ENCODE results near the gene LDLR. TPM values are rescaled to one million over a fixed set of nuclear protein-coding genes. Genes with fewer than 3 reads are reported as not detected.
"Not testable (repeated sequence)": the region's sequence is repeated elsewhere in the genome, so short reads cannot be mapped to it uniquely, and the experiment has no call there.

Gene LDLR
- total RNA-seq, 2 donors from 2014 or later: 61.0 to 101 TPM

GRCh38 chr19:11177592-11177991 is 88.3 kb downstream of the LDLR start:
- DNase-seq: no peak
- H3K36me3 Mint-ChIP-seq (ENCODE audit: low read depth): peaks cover 59% of the 10 kb centered on the region
- Histone ChIP-seq H3K9me3 (ENCODE audit: control insufficient read depth, low read length) (no peaks in the 10 kb centered on the region), H3K36me3 (ENCODE audit: control insufficient read depth, insufficient read depth, low read length) (peaks cover 31% of the 10 kb centered on the region), H3K9ac (ENCODE audit: extremely low read depth, low read length, poor library complexity, severe bottlenecking) (no peak overlapping the region), H3K27me3 (ENCODE audit: control insufficient read depth, insufficient read depth, low read length, poor library complexity, severe bottlenecking) (no peaks in the 10 kb centered on the region), H3K27ac (ENCODE audit: low read depth, low read length) (no peak overlapping the region), H3K4me1 (ENCODE audit: control insufficient read depth, insufficient read depth, low read length) (no peaks in the 10 kb centered on the region), H3K4me3 (ENCODE audit: low read length) (no peak overlapping the region)
- no peak overlapping the region for H3K4me3 Mint-ChIP-seq
- no peak overlapping the region for H3K27ac Mint-ChIP-seq
- WGBS, 2 experiments (ENCODE audit: insufficient coverage in 1 of 2, insufficient read length in 1 of 2): 90 to 94% methylated on average over 9 of the region's 9 CpGs
- TF ChIP-seq CTCF (conservative IDR thresholded peaks at IDR 0.05): no peak
- no peaks in the 10 kb centered on the region for H3K9me3 Mint-ChIP-seq
- H3K27me3 Mint-ChIP-seq (ENCODE audit: insufficient read depth): no peaks in the 10 kb centered on the region
- no peaks in the 10 kb centered on the region for H3K4me1 Mint-ChIP-seq

DNA sequence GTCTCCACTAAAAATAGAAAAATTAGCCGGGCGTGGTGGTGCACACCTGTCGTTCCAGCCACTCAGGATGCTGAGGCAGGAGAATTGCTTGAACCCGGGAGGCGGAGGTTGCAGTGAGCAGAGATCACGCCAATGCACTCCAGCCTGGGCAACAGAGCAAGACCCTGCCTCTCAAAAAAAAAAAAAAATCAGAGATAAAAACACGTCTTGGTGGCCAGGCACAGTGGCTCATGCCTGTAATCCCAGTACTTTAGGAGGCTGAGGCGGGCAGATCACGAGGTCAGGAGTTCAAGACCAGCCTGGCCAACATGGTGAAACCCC is 89.8 kb downstream of the LDLR start:
- not testable (repeated sequence) for H3K9me3 ChIP-seq (ENCODE audit: control insufficient read depth, low read length); DNase-seq; H3K9ac ChIP-seq (ENCODE audit: extremely low read depth, low read length, poor library complexity, severe bottlenecking); H3K4me1 ChIP-seq (ENCODE audit: control insufficient read depth, insufficient read depth, low read length); H3K27me3 Mint-ChIP-seq (ENCODE audit: insufficient read depth); H3K4me3 ChIP-seq (ENCODE audit: low read length); H3K4me3 Mint-ChIP-seq; H3K9me3 Mint-ChIP-seq; H3K27me3 ChIP-seq (ENCODE audit: control insufficient read depth, insufficient read depth, low read length, poor library complexity, severe bottlenecking); H3K27ac Mint-ChIP-seq; H3K27ac ChIP-seq (ENCODE audit: low read depth, low read length); H3K4me1 Mint-ChIP-seq
- 88 to 94% methylated on average over 7 to 8 of the region's 9 CpGs for WGBS, 2 experiments (ENCODE audit: insufficient coverage in 1 of 2, insufficient read length in 1 of 2)
- peaks cover 27% of the 10 kb centered on the region for H3K36me3 ChIP-seq (ENCODE audit: control insufficient read depth, insufficient read depth, low read length)
- peaks cover 54% of the 10 kb centered on the region for H3K36me3 Mint-ChIP-seq (ENCODE audit: low read depth)

DNA sequence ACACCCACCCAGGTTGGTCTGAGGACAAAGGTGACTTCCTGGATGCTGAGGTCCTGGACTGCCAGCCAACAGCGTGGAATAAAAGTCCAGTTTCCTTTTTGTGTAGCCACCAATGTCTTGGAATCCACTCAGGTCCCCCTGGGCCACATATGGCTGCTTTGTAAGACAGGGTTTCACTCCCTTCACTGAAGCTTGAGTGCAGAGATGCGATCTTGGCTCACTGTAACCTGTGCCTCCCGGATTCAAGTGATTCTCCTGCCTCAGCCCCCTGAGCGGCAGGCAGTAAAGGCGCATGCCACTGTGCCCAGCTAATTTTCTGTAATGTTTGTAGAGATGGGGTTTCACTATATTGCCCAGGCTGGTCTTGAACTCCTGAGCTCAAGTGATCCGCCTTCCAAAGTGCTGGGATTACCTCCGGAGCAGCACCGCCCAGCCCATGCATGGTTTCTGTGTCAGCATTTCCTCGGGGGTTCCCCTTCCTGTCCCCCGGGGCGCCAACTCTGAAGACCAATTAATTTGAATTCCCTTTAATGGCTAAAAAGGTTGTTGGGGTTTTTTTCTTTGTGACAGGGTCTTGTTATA is 90.5 kb downstream of the LDLR start:
- H3K36me3 Mint-ChIP-seq (ENCODE audit: low read depth): peaks cover 50% of the 10 kb centered on the region
- TF ChIP-seq CTCF (conservative IDR thresholded peaks at IDR 0.05): no peak
- DNase-seq: no peak
- H3K27ac Mint-ChIP-seq: no peak overlapping the region
- H3K27ac ChIP-seq (ENCODE audit: low read depth, low read length): no peak overlapping the region
- H3K9ac ChIP-seq (ENCODE audit: extremely low read depth, low read length, poor library complexity, severe bottlenecking): no peak overlapping the region
- H3K4me3 ChIP-seq (ENCODE audit: low read length): no peak overlapping the region
- peaks cover 20% of the 10 kb centered on the region for H3K36me3 ChIP-seq (ENCODE audit: control insufficient read depth, insufficient read depth, low read length)
- 93 to 100% methylated on average over 6 to 11 of the region's 11 CpGs for WGBS, 2 experiments (ENCODE audit: insufficient coverage in 1 of 2, insufficient read length in 1 of 2)
- H3K4me1 Mint-ChIP-seq: no peaks in the 10 kb centered on the region
- H3K4me3 Mint-ChIP-seq: no peak overlapping the region
- H3K27me3 Mint-ChIP-seq (ENCODE audit: insufficient read depth): no peaks in the 10 kb centered on the region
- H3K27me3 ChIP-seq (ENCODE audit: control insufficient read depth, insufficient read depth, low read length, poor library complexity, severe bottlenecking): no peaks in the 10 kb centered on the region
- H3K9me3 Mint-ChIP-seq: no peaks in the 10 kb centered on the region
- no peaks in the 10 kb centered on the region for H3K4me1 ChIP-seq (ENCODE audit: control insufficient read depth, insufficient read depth, low read length)
- H3K9me3 ChIP-seq (ENCODE audit: control insufficient read depth, low read length): peaks cover 5% of the 10 kb centered on the region

GRCh38 chr19:11180346-11180745 is 91.1 kb downstream of the LDLR start:
- H3K4me3 ChIP-seq (ENCODE audit: low read length): no peak overlapping the region
- peaks cover 5% of the 10 kb centered on the region for H3K9me3 ChIP-seq (ENCODE audit: control insufficient read depth, low read length)
- no peak overlapping the region for H3K27ac ChIP-seq (ENCODE audit: low read depth, low read length)
- Mint-ChIP-seq H3K36me3 (ENCODE audit: low read depth) (peaks cover 47% of the 10 kb centered on the region), H3K9me3 (no peaks in the 10 kb centered on the region), H3K4me3 (no peak overlapping the region), H3K4me1 (no peaks in the 10 kb centered on the region), H3K27ac (no peak overlapping the region), H3K27me3 (ENCODE audit: insufficient read depth) (no peaks in the 10 kb centered on the region)
- 95% methylated on average over 4 to 8 of the region's 8 CpGs for WGBS, 2 experiments (ENCODE audit: insufficient coverage in 1 of 2, insufficient read length in 1 of 2)
- H3K27me3 ChIP-seq (ENCODE audit: control insufficient read depth, insufficient read depth, low read length, poor library complexity, severe bottlenecking): no peaks in the 10 kb centered on the region
- no peak for TF ChIP-seq CTCF (conservative IDR thresholded peaks at IDR 0.05)
- no peak overlapping the region for H3K9ac ChIP-seq (ENCODE audit: extremely low read depth, low read length, poor library complexity, severe bottlenecking)
- DNase-seq: no peak
- H3K4me1 ChIP-seq (ENCODE audit: control insufficient read depth, insufficient read depth, low read length): no peaks in the 10 kb centered on the region
- H3K36me3 ChIP-seq (ENCODE audit: control insufficient read depth, insufficient read depth, low read length): peaks cover 19% of the 10 kb centered on the region

- H3K4me3 Mint-ChIP-seq; H3K27ac ChIP-seq (ENCODE audit: low read depth, low read length); DNase-seq; H3K27me3 ChIP-seq (ENCODE audit: control insufficient read depth, insufficient read depth, low read length, poor library complexity, severe bottlenecking); H3K9me3 Mint-ChIP-seq; H3K4me1 Mint-ChIP-seq; H3K4me1 ChIP-seq (ENCODE audit: control insufficient read depth, insufficient read depth, low read length); H3K27ac Mint-ChIP-seq; H3K9me3 ChIP-seq (ENCODE audit: control insufficient read depth, low read length); H3K27me3 Mint-ChIP-seq (ENCODE audit: insufficient read depth); H3K9ac ChIP-seq (ENCODE audit: extremely low read depth, low read length, poor library complexity, severe bottlenecking); H3K4me3 ChIP-seq (ENCODE audit: low read length): not testable (repeated sequence)
- WGBS, 2 experiments (ENCODE audit: insufficient coverage in 1 of 2, insufficient read length in 1 of 2): 81 to 84% methylated on average over 6 to 8 of the region's 8 CpGs
- H3K36me3 Mint-ChIP-seq (ENCODE audit: low read depth): peaks cover 46% of the 10 kb centered on the region
- H3K36me3 ChIP-seq (ENCODE audit: control insufficient read depth, insufficient read depth, low read length): peaks cover 17% of the 10 kb centered on the region
These were observed 91.7 kb downstream of the LDLR start for GRCh38 chr19:11180975-11181374.

Data from endodermal cell (in vitro differentiated cells).